ENCODE results near the gene FLNB. TPM values are rescaled to one million over a fixed set of nuclear protein-coding genes. Genes with fewer than 3 reads are reported as not detected.
A peak's percentile ranks its signal among the peaks of the same experiment; 100 is the strongest.

The FLNB gene
- total and polyA plus RNA-seq, 2 of the 13 experiments (the other 11 are each of a cell fraction or from before 2014, with no cell fraction given): 106 to 130 TPM

DNA sequence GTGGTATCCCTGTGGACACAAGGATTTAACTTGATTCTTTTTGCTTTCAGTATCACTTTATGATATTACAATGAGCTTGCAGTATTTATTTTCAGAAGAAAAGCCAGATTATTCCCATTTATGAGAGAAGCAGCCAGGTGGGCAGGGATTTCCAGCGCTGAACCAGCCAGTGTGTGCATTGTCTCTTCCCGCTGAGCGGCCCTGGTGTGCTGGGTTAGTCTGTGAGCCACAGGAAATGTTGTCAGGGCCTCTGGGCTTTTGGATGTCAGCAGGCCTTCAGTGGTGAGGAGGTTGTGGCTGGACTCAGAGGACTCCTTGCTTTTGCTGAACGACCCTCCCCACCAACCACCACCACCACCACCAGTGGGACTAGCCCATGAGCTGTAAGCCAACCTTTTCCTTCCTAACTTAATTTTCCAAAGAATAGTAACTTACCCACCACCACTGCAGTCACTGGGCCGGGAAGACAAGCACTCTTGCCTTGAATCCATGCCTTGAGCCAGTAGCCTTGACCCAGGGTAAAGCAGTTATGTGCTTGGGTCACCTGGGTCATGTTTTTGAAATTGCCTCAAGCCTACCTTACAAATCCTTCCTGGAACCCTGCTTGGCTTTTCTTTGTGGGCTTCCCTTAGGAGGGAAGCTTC, 33.1 kb downstream of the FLNB start (continued):
- no peak for TF ChIP-seq ZNF235 (CRISPR knock-in tag; IDR thresholded peaks at IDR 0.05; ENCODE audit: borderline replicate concordance)
- TF ChIP-seq, protein P1, sequence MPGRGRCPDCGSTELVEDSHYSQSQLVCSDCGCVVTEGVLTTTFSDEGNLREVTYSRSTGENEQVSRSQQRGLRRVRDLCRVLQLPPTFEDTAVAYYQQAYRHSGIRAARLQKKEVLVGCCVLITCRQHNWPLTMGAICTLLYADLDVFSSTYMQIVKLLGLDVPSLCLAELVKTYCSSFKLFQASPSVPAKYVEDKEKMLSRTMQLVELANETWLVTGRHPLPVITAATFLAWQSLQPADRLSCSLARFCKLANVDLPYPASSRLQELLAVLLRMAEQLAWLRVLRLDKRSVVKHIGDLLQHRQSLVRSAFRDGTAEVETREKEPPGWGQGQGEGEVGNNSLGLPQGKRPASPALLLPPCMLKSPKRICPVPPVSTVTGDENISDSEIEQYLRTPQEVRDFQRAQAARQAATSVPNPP (CRISPR knock-in tag; IDR thresholded peaks at IDR 0.05): no peak
- TF ChIP-seq SETDB1 (CRISPR knock-in tag; IDR thresholded peaks at IDR 0.05; ENCODE audit: borderline replicate concordance): no peak
- TF ChIP-seq TAF1 (CRISPR knock-in tag; IDR thresholded peaks at IDR 0.05): no peak
- TF ChIP-seq RFX3 (CRISPR knock-in tag; IDR thresholded peaks at IDR 0.05): no peak
- TF ChIP-seq SRSF1 (optimal IDR thresholded peaks at IDR 0.05; ENCODE audit: low read depth, low read length): no peak
- TF ChIP-seq HNRNPK (IDR thresholded peaks at IDR 0.05; ENCODE audit: low read depth, low read length, poor library complexity, severe bottlenecking): no peak
- TF ChIP-seq, protein P2, sequence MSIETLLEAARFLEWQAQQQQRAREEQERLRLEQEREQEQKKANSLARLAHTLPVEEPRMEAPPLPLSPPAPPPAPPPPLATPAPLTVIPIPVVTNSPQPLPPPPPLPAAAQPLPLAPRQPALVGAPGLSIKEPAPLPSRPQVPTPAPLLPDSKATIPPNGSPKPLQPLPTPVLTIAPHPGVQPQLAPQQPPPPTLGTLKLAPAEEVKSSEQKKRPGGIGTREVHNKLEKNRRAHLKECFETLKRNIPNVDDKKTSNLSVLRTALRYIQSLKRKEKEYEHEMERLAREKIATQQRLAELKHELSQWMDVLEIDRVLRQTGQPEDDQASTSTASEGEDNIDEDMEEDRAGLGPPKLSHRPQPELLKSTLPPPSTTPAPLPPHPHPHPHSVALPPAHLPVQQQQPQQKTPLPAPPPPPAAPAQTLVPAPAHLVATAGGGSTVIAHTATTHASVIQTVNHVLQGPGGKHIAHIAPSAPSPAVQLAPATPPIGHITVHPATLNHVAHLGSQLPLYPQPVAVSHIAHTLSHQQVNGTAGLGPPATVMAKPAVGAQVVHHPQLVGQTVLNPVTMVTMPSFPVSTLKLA (IDR thresholded peaks at IDR 0.05): no peak
- no peak for TF ChIP-seq ZNF7 (CRISPR knock-in tag; IDR thresholded peaks at IDR 0.05)
- no peak for TF ChIP-seq RXRA (CRISPR knock-in tag; IDR thresholded peaks at IDR 0.05)
- no peak for TF ChIP-seq ZNF564 (CRISPR knock-in tag; IDR thresholded peaks at IDR 0.05)
- TF ChIP-seq ZNF24 (IDR thresholded peaks at IDR 0.05): no peak
- TF ChIP-seq, protein P3, sequence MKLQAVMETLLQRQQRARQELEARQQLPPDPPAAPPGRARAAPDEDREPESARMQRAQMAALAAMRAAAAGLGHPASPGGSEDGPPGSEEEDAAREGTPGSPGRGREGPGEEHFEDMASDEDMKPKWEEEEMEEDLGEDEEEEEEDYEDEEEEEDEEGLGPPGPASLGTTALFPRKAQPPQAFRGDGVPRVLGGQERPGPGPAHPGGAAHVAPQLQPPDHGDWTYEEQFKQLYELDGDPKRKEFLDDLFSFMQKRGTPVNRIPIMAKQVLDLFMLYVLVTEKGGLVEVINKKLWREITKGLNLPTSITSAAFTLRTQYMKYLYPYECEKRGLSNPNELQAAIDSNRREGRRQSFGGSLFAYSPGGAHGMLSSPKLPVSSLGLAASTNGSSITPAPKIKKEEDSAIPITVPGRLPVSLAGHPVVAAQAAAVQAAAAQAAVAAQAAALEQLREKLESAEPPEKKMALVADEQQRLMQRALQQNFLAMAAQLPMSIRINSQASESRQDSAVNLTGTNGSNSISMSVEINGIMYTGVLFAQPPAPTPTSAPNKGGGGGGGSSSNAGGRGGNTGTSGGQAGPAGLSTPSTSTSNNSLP (IDR thresholded peaks at IDR 0.05; ENCODE audit: low read depth, low read length): no peak
- TF ChIP-seq, protein P4, sequence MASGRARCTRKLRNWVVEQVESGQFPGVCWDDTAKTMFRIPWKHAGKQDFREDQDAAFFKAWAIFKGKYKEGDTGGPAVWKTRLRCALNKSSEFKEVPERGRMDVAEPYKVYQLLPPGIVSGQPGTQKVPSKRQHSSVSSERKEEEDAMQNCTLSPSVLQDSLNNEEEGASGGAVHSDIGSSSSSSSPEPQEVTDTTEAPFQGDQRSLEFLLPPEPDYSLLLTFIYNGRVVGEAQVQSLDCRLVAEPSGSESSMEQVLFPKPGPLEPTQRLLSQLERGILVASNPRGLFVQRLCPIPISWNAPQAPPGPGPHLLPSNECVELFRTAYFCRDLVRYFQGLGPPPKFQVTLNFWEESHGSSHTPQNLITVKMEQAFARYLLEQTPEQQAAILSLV (CRISPR knock-in tag; IDR thresholded peaks at IDR 0.05; ENCODE audit: borderline replicate concordance): no peak
- no peak for TF ChIP-seq FOXK1 (CRISPR knock-in tag; IDR thresholded peaks at IDR 0.05; ENCODE audit: borderline replicate concordance, low read depth)
- no peak for TF ChIP-seq HMGA1 (CRISPR knock-in tag; conservative IDR thresholded peaks at IDR 0.05)
- TF ChIP-seq GLI4 (CRISPR knock-in tag; IDR thresholded peaks at IDR 0.05; ENCODE audit: borderline replicate concordance): no peak
- TF ChIP-seq MED13 (CRISPR knock-in tag; IDR thresholded peaks at IDR 0.05): no peak
- no peak for TF ChIP-seq ZNF607 (CRISPR knock-in tag; IDR thresholded peaks at IDR 0.05; ENCODE audit: borderline replicate concordance)
- no peak for TF ChIP-seq EP300 (IDR thresholded peaks at IDR 0.05; ENCODE audit: low read depth in 2 of 2, low read length in 2 of 2)
- no peak for TF ChIP-seq EP300 (CRISPR knock-in tag; IDR thresholded peaks at IDR 0.05; ENCODE audit: borderline replicate concordance)
- no peak for TF ChIP-seq ZSCAN9 (CRISPR knock-in tag; IDR thresholded peaks at IDR 0.05; ENCODE audit: borderline replicate concordance)
- TF ChIP-seq SIX1 (CRISPR knock-in tag; IDR thresholded peaks at IDR 0.05; ENCODE audit: borderline replicate concordance): no peak
- 0 out of 2 replicates have a peak, but pooled peaks have one; percentile 36 for TF ChIP-seq GFI1 (CRISPR knock-in tag; IDR thresholded peaks at IDR 0.05; ENCODE audit: borderline replicate concordance)
- TF ChIP-seq ASH2L (IDR thresholded peaks at IDR 0.05; ENCODE audit: insufficient read length, low read depth, low read length): peak; percentile 1
- no peak for TF ChIP-seq ZNF644 (CRISPR knock-in tag; IDR thresholded peaks at IDR 0.05; ENCODE audit: low read depth)
- TF ChIP-seq ZNF773 (CRISPR knock-in tag; IDR thresholded peaks at IDR 0.05; ENCODE audit: borderline replicate concordance): no peak
